ENCODE results near the gene SCNM1.

Gene SCNM1, protein sequence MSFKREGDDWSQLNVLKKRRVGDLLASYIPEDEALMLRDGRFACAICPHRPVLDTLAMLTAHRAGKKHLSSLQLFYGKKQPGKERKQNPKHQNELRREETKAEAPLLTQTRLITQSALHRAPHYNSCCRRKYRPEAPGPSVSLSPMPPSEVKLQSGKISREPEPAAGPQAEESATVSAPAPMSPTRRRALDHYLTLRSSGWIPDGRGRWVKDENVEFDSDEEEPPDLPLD

DNA sequence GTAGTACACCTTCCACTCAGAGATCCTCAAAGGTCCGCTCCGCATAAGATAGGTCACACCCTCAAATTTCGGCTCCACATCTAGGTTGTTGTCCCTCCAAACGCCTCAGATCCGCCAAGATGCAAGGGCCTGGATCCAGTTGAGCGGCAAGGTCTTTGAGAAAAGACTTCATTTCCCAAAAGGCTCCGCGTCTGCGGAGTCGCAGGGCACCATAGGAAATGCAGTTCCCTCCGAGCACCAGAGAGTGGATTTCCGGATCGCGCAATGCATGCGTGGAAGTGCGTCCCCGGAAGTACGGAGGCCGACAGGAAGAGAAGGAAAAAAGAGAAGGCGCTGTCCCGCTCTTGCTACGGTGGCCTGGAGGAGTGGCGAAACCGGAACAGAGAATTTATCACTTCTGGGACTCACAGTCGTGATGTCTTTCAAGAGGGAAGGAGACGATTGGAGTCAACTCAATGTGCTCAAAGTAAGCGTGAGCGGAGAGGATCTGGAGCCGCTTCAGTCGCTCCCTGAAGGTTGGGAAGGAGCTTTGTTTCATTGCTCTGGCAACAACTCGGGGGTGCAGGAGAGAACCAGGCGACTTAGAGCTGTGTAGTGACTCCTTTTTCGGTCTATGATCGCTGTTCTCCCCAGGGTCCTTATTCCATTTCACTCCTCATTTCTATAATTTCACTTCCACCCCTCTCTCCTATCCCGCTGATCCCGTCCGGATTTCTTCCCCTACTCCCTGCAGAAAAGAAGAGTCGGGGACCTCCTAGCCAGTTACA, at the start of gene SCNM1, which contains the start of gene LYSMD1:
TSS of gene SCNM1 (plus strand) at position 407 of the 767 bp plus-strand sequence. CDS start at position 416, 9 bp downstream.
TSS of gene LYSMD1 (minus strand) at position 165 of the 767 bp plus-strand sequence. CDS start 644 bp downstream, outside the sequence.
- DNase-seq: peak; percentile 87

DNA sequence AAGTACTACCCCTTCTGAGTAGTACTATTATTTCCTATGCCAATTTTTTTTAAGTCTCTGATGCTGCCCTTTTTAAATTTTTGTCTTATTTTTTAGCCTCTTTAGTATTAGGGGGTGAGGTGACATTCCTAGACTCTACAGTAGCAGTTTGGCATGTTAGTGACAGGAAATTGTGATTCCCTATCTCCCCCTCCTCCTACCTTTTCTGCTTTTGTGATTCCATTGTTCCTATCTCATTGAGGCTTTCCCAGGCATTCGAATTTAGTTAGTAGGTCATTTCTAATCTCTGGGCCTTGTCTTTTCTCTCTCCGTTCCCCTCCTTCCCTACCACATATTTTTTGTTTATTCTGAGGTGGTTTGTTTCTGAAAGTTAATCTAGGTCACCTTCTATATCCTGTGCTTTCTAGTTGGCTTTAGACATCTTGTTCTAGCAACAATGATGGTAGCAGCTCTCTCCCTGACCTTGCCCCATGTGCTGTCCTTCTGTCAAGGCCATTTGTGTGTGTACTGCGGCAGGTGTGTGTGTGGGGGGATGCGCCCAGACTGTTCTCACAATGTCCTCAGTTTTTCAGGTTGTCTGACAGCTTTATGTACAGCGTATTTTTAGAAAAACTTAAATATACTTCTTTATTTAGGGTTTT, 41.1 kb upstream of the SCNM1 start:
- DNase-seq: no peak

DNA sequence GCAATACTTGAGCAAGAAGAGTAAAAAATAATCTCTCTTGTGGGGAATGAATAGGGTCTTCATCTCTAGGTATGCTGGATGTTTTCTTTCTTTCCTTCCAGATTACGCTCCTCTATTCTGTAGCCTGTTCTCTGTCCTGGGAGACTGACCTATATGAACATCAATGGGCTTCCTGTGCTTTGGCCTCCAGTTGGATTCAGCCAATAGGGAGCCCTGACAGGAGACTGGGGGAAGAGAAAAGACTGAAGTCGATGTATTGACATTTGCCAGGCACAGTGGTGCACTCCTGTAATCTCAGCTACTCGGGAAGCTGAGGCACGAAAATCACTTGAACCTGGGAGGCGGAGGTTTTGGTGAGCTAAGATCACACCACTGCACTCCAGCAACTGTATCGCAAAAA, 37.1 kb upstream of the SCNM1 start:
- no peak for DNase-seq

DNA sequence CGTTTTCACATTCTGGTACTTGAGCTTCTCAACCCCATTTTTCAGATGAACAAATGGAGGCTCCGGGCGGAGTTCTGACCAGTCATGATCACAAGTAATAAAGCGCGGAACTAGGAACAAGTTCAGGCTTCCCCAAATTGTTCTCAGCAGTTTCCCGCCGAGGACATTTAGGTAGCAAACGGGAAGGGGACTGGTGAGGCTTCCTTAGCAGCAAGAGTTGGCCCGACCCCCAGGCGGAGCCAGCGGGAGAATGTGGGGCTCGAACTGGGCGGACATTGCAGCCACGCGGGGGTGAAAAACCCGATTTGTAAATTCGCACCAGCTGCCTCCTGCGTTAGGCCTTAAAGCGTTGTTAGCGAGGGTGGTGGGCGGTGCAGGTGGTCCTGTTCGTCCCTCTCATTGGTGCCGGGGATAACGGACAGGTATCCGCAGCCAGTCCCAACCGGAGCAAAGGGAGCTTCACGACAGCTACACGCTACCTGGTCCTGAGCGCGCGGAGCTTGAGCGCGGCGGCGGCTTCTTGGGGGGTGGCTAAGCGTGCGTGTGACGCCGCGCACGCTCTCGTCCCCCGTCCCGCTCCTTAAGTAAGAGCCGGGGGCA, 34.9 kb upstream of the SCNM1 start:
- DNase-seq: no peak

DNA sequence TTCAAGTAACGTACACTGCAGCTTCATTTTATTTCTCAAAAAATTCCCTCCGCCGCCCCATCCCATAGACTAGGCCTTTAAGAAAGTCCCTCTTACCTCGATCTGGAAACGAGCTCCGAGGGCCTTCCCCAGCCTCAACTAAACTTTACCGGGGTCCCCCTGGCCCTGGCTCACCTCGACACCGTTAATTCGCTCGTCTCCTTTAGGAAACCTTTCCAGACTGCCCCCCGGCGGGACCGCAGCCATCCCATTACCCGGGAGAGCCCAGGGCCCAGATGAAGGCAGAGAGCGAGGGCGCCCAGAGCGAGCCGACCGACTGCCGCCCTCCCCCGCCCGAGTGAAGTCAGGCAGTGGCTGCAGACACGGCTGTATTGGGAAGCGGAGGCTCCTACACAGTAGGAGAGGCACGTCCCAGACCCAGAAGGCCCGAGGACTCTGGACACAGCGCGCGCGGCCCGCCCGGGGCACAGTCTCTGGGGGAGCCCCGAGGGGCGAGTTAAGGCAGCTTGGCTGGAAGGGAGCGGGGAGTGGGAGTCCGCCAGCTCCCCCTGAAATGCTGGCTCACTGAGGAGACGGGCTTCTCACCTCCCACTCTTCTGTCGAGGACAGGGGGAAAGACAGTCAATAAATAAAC, 34.1 kb upstream of the SCNM1 start:
- no peak for DNase-seq

DNA sequence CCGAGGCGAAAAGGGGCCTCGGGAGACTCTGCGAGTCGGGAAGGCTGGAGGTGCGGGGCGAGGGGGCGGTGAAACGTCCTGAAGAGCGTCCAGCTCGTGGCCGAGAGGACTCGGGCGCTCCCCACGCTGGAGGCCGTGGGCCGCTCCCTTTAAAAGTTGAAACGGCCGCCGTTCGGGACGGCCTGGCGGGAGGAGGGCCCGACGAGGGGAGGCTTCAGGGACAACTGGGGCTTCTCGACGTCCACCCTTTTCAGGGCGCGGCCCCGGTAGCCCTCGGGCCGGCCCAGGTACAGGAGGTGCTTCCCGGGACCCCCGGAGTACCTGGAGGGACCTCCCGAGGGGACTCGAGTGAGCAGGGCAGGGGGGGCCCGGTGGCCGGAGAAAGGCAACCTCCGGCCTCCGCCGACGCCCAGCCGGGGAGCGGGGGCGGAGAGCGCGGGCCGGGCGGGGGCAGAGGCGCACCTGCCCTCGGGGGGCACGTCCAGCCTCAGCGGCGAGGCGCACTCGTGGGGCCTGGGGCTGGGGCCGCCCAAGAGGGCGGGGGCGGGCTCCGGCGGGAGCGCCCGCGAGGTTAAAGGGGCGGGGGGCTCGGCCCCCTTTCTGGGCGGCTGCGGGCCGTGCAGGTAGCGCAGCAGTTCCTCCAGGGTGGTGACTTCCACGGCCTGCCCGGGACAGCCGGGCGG, 33.5 kb upstream of the SCNM1 start:
- no peak for DNase-seq

DNA sequence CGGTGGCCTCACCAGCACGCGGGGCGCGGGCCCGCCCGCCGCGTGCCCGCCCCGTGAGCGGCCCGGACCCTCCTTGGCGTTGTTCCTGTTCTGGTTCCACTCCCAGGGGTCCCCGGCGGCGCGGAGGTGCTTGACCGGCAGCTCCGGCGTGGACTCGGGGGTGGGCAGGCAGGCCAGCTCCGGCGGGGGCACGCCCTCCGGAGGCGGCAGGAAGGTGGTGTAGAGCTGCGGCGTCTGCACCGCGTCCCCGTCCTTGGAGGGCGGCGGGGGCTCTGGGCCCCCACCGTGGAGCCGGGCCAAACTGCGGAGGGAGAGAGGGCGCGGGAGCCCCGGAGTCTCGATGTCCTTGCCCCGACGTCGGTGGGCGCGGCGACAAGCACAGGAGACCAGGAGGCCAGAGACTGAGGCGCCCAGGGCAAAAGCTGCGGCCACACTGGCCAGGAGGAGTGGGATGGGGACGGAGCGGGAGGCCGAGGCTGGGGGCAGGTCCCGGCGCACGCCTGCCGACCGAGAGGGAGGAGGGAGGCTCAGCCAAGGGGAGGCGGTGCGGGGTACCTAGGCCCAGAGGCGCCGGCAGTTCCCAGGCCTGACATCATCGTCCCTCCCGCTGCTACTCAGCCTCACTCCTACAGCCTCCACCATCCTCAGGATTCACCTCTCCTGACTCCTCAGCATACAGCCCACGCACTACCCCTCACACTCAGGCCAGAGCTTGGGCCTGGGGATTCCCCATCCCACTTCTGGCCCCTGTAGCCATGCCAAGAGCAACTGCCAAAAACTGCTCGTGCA, 32.7 kb upstream of the SCNM1 start:
- DNase-seq: no peak

DNA sequence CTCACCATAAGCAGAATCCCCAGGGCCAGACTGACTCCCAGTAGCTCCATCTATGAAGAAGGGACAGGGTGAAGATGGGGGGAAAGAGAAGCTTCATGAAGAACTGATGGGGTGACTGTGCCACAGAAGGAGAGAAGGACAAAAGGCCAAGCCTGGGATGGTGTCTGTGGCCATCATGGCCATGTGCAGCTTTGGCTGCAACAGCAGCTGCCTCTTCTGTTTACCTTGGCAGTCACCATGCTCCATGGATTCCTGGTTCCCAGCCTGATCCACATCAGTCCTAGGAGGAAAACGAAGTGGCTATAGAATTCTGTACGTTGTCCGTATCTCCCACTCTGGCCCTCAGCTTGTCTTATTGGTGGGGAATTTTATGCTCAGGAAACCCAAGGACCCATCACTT, 31.5 kb upstream of the SCNM1 start:
- no peak for DNase-seq

DNA sequence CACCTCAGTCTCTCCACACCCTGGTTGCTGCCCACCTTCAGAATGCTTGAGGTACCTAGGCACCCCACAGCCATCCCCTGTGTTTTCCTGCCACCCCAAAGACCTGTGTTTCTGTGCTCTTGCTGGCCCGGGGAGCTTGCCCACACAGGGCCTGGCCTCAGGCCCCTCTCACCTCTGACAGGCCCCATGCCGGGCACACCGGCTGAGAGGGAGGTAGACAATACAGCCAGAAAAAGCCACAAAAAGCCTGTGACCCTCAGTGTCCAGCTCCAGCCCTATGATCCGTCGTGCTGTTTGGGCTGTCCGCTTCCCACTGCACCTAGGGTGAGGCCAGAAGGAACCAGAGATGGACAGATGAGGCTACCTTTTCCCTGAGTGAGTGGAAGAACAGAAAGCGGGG, 31.0 kb upstream of the SCNM1 start:
- no peak for DNase-seq

DNA sequence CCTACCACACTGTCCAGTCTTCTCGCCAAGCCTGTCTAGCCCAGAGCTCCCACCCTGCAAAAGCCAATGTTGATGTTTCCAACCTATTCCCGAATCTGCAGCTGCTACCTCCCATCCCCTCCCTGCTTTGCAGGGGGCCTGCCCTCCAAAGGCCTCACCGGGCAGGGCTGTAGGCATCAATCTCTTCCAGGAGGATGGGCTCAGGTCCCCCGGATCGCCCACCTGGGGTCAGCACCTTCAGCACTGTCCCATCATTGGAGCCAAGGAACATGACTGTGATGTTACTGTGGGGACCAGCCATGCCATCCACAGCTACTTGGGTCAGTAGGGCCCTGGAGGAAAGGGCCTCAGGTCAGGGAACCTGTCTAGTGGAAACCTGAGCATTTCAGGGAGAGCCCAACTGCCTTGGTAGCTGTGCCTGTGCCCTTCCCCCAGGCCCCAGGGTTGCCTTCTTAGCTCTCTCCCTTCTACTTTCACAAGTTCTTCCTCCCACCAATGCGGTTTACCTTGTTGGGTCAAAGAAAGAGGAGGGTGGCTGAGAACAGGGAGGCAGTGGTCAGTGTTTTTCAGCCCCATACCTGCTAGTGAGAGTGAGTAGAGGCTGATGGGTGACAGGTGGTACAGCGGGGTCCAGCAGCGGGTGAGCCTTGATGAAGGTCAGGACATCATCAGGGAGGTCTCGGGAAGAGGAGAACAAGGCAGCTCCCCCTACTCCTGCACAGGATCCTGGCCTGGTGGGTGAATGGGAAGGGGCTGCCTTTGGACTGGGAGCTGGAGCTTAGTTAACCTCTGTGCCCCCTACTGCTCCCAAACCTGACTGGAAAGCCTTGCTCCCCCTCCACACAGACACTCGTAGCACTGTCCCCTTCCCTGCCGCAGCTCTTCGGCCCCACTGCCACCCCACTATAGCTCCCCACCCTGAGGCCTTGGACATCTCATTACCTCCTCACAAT, 30.2 kb upstream of the SCNM1 start:
- DNase-seq: no peak

DNA sequence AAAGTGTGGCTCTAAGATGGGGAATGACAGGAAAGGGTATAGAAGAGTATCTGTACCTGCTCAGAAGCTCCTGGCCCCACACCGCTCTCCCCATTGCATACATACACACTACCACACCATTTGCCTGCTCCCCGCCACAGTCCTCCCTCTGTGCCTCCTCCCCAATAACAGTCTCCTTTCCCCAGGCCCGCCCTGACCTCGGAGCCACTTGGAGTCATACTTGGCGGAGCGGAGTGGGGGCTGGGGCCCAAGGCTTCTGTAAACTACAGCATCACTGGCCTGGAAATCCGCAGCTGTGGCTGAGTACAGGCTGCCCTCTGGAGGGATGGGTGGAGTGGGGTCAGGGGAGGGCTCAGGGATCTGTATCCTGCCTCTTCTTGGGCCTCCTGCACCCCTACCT, 28.2 kb upstream of the SCNM1 start:
- no peak for DNase-seq

DNA sequence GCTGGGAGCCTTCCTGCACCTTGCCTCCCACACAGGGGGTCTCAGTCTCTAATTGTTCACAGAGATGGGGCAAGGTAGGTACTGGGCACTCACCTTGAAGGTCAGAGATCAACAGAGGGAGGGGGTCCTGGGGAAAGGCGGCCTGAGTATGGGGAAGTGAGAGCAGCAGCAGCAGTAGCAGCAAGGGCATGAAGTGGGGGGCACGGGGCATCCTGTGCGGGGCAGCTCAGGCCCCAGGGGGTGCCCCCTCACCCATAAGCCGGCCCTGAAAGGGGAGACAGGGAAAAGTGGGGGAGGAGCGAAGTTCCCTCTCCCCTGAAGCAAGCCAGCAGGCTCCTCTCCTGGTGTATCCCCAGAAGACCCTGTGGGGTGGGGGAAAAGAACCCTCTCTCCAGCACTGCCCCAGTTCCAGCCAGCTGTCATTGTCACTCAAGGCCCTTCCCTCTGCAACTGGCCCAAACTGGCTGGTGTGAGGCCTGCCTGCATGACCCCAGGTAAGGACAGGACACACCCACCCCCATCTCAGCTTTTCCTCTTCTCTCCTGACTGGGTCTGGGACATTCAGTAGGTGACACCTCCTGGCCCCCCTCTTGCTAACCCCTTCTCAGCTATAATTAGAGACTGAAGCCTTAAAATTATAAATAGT, 23.4 kb upstream of the SCNM1 start:
- DNase-seq: no peak

DNA sequence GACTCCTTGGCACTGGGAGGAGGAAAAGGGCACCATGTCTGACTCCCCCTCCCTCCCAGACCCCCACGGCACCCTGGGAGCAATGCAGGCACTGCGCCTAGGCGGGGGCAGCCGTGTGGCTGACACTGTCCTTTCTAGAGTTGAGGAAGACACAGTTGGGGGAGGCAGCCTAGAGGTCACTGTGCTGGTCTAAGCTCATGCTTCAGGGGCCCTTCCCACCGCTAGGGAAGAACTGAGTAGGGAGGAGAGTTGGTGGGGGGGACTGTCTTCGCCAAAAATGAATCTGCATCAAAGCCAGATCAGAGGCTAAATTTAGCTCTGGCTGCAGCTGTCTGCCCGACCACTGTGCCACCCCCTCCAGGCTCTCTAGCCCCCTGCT, 22.9 kb upstream of the SCNM1 start:
- no peak for DNase-seq

DNA sequence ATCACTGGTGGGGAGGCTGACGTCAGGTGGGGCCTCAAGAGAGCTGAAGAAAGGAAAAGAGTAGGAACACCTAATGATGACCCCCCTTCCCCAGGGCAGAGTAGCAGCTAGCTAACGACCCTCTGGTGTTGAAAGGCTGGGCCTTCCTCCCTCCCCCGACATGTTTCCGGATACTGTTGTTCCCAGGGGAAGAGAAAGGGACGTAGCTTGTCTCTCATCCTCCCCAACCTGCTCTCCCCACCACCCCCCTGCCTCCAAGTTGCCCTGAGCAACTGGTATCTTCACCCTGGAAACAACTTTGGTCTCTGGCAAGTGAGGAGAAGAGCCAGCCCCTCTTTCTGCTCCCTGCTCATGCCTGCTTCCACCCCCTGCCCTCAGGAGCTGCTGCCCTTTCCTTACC, 22.0 kb upstream of the SCNM1 start:
- no peak for DNase-seq

DNA sequence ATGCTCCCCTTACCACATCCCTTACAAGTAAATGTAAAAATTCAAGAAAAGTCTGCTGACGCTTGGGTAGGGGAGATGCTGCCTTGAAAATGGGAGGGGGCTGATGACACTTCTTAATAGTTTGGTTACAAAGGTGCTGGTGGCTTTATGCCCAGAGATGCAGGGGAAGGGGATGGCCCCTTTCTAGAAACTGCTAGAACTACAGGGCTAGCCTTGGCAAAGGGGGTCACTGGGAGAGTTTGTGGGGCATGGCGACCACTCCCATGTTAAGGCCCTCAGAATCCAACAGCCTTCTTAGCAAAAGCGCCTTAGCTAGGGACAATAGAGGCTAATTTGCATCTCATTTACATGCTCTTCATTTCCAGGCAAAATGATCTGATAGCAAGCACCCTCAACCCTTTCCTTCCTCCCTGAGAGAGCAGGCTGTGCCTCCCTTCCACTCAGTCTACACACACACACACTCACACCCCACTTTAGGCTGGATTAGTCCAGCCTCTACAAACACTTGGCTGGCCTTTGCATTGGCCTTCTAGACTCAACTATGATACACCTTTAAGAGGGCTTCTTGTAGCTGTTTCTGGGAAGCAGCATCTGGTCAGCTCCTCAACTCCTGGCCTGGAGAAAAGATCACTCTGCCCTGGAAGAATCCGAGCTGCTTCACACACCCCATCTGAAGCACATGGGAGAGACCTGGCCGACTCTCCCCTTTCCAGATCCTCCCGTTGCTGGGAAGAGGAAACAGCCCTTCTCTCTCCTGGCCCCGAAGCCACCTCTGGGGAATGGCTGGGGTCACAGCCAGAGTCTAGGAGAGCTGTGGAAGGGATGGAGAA, 21.3 kb upstream of the SCNM1 start:
- no peak for DNase-seq

DNA sequence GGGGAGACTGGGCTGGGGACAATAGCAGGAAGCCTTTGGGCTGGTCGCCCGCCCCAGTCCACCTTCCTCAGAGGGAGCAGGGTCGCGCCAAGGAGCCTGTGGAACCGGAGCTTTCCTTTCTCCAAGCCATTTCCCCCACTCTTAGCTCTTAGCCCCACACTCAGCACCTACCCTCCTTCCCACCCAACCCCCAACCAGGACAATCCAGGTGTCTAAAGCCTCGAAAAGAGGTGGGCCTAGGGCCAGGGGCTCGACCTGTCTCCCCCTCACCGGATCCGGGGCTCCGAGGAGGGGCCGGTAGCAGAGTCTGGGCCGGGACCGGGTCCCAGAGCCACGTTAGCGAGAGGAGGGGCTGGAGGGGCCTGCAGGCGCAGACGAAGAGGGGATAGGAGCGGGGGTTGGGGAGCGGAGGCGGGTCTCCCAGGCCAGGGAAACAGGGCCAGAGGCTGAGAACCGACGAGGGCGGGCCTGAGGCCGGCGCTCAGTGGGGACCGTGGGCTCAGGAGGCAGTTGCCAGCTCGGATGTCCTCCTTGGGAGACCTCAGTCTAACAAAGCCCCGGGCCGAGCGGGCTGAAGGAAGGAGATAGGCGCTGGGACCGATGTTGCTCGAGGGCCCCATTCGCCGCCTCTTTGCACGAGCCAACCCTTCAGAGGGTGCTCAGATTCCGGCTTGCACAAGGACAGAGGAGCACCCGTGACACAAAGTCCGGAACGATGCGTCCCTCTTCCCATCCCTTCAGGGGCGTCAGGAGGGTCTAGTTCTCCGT, 20.5 kb upstream of the SCNM1 start:
- no peak for DNase-seq

DNA sequence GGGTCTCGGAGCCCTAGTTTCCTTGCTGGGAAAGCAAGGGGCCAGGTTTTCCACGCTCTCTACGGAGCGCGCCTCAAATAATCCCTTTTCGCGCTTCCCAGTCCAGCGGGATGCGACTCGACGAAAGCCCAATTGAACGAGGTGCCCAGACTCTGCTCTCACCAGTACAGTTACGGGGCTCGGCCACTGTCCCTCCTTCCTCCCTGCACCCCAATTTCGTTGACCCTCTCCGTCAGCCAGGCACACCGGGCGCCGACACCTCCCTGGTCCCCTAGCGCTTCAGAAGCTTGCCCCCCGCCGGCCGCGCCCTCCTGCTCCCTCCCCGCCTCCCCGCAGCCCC, 19.9 kb upstream of the SCNM1 start:
- no peak for DNase-seq

DNA sequence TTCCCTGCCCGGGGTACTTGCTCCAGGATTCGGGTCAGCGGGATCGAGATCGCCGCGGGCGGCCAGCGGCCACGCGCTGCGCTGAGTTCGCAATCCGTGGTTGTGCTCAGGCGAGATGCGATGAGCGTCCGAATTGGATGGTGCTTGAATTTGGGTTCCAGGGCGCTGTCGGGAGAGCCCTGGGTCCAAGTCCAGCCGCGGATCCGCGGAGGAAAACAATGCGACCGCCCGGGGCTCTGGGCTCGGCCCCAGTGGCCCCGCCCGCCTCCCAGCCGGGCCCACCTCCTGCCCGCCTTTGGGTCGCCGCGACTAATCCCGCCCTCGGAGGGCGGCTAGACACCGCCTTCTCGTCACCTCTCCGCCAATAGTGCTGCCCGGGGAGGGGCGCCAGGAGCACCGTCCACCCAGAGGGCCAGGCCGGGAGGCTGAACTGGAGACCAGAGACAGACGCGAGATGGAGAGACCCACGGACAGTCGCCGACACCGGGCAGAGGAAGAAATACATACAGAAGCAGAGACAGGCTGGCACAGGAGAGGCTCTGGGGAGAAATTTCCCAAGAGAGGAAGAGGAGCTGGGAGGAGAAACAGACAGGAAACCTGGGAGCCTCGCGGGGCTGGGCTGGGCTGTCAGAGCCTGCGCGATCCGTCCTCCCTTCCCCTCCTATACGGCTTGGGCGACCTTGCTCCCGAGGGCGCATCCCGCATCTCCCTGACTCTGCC, 19.4 kb upstream of the SCNM1 start, which contains the start of gene SEMA6C:
TSS of gene SEMA6C (minus strand) at position 220 of the 720 bp plus-strand sequence. CDS start 4,010 bp downstream, outside the sequence.
- DNase-seq: peak; percentile 66

All from NCI-H1436 treated with DMSO at 0.1 percent for 48 hours (cell line).